Stimulated activated CD4-positive, alpha-beta T cell treated with anti-CD3 and anti-CD28 coated beads, Interleukin-15, amount 100 ng/mL, for 48 hours (primary cell): ENCODE data around the gene TGFBR1.

ENCODE experiments used
- DNase-seq, 2 donors: peaks; one replicate each; pipeline ENCODE4 v3.0.0-alpha.2; 2020; ENCODE audit warnings: low read depth in 2 of 2

The TGFBR1 gene

DNA sequence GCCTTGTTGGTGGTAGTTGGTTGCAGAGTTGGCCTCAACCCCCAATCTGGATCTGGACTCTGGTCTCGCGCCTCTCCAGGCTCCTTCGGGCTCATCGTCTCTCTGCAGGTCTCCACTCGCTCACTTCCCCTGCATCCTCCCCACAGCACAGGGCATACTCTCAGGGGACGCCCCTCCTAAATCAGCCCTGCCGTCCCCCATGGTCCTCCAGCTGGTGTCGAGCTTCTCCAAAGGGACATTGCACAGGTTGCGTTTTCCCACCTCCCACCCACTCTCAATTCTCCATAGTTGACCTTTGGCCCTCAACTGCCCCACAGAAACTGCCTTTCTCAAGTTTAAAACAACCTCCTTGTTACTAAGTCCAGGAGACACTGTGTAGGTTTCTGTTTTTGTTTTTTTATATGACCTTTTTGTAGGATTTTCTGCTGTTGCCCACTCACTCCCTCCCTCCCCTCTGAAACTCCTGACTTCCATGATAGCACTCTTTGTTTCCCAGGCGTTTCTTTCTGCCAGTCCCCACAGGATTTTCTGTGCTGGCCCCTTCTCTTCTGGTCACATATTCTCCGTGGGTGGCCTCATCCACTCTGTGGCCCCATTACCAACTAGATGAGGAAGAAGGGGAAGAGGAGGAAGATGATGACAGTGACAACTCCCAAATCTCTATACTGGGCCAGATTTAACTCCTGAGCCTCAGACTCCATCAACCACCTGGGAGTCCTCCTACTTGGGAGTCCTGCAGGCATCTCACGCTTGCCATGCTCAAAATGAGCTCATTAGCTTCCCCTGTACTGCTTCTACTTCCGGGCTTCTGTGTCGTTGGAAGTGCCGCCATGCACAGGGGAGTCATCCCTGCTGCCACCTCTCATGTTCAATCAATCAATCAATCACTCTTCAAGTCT lies 66.6 kb downstream of the TGFBR1 start:
- no peak for DNase-seq

- DNase-seq = no peak
Measured at GRCh38 chr9:99172124-99173091, 67.5 kb downstream of the TGFBR1 start.

DNA sequence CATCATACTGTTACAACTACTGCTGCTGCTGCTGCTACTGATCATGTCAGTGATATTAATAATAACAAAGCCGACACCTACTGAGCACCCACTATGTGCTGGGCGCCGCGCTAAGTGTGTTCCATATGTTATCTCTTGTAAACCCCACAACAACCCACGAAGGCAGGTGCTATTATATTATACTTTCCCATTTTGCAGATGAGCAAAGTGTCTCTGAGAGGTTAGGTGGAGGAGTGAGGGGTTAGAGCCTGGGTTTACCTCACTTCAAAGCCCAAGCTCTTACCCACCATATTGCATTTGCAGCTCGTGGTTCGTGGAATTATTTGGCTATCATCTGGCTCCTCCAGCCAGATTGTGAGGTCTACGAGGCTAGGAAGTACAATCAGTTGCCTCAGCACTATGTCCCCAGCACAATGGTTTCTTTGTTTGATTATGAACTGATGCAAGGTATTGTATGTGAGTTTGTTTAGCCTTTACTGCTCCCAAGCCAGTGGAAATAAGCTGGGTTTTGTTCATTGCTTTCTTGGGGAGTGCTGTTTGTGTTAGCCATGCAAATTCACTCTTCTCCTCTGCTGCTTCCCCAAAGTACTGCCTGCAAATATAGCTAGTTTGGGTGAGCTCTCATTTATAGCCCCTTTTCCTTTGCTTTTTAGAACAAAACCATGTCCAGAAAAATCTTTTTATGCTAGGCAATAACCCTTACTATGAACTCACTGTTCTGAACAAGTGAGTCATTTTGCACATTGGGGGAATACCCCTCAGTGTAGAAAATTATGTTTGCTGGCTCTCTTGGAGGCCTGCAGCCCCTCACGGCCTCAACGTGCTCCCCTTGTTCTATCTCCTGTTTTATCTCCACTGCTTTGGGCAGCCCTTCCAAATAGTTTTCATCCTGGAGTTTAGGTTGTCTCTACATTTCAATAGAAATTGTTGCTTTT lies 68.9 kb downstream of the TGFBR1 start:
- no peak for DNase-seq

GRCh38 chr9:99176527-99177013 lies 71.7 kb downstream of the TGFBR1 start:
- DNase-seq = no peak

DNA sequence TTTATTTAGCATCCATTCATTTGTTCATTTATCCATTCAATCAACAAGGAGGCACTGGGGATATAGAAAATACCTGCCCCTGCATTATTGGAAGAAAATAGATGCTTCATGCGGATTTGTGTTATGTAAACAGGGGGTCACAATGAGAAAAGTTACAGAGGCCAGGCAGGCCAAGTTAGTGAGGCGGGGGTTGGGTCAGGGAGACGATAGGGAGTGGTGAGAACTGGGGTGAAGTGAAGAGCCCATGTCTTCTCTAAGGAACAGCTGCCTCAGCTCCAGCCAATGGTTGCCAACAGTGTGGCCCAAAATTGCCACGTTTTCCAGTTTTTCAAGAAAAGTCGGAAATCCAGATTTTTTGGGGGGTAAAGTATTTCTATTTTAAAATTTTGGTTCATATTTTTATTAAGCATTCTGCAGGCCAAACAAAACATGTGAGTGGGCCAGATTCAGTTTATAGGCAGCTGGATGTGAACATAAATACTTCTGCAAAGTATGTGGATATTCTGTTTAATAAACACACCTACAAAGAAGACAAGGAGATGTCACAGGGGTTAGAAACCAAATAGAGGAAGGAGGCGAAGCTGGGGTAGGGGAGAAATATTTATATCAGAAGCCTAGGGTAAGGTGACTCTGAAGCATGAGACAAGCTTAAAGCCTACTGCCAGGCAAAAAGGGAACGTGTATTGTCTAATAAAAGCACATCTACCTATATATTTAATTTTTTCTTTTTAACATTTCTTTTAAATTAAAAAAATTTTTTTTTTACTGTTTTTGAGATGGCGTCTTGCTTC lies 72.9 kb downstream of the TGFBR1 start:
- no peak for DNase-seq

DNA sequence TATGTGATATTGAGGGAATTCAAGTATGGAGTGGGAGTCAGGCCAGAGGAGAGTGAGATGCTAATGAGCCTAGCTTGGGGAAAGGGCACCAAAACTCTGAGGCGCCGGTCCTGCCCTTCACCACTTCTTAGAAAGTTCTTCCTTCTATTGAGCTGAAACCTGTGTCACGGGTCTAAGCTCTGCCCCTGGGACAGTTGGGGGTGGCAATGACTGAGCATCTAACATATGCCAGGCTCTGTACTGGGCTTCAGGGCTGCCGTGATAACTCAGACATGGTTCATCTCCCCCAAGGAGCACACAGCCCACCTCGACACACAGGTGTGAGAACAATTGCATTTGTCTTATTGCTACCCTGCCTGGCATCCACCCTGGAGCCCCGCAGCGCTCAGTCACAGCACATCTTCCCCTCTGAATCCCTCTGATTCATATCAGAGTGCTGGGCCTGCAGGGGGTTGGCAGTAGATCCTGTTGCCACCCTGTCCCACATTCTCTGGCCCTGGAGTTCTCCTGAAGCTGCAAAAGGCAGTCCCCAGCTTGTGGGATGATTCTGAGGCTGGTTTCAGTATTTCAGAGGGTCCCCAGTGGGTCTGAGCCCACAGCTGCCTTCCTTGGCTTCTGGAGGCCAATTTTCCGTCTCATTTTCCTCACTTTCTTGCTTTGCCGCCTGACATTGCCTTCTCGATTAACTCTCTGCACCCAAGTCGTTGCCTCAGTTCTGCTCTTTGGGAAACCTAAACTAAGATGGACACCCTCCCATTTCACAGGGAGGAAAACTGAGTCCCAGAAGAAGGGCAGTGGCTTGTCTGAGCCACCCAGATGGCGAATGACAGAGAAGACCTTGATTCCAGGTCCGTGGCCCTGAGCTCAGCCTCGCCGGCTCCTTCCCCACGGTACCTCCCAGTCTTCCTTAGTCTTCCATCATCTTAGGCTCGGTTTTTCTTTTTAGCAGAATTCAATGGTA lies 74.3 kb downstream of the TGFBR1 start:
- no peak for DNase-seq

- no peak for DNase-seq
Measured at GRCh38 chr9:99180199-99180598, 75.3 kb downstream of the TGFBR1 start.

DNA sequence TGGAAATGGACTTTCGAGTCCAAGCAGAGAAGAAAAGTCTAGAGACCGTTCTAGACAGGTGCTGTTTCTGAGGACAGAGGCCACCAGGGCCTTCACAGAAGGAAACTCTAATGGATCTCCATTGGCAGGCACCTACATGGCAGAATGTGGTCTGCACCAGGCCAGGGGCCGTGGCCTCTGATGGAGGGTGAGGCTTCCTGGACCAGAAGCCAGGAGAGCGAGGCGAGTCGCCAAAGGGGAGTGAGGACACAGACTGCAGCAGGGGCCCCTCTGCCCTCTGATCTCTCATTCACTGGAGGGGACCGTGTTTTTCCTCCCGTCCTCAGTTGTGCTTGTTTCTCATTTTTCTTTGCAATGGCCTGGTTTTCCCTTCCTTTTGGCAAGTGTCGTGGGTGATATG lies 75.7 kb downstream of the TGFBR1 start:
- DNase-seq = no peak

- DNase-seq = no peak
Measured at GRCh38 chr9:99181206-99181605, 76.3 kb downstream of the TGFBR1 start.

GRCh38 chr9:99181621-99182020 lies 76.7 kb downstream of the TGFBR1 start:
- peak in 1 of 2 donors; percentile 8 for DNase-seq

- no peak for DNase-seq
Measured at GRCh38 chr9:99182356-99182755, 77.4 kb downstream of the TGFBR1 start.

GRCh38 chr9:99183616-99184015 lies 78.7 kb downstream of the TGFBR1 start:
- DNase-seq = no peak

GRCh38 chr9:99184110-99184474 lies 79.2 kb downstream of the TGFBR1 start:
- DNase-seq = no peak

GRCh38 chr9:99184475-99185347 lies 79.8 kb downstream of the TGFBR1 start:
- peak; percentile 65 to 72 for DNase-seq

DNA sequence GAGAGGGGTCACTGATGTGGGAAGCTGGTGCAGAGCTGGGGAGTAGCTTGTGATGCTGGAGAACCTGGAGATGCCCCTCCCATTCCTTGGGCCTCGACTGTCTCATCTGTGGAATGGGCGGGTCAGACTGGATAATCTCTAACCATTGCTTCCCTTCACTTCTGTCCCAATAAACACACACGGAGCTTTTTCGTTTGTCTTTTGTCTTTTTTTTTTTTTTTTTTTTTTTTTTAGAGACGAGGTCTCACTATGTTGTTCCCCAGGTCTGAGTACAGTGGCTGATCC lies 80.4 kb downstream of the TGFBR1 start:
- DNase-seq = no peak

- no peak for DNase-seq
Measured at GRCh38 chr9:99185934-99186333, 81.0 kb downstream of the TGFBR1 start.

DNA sequence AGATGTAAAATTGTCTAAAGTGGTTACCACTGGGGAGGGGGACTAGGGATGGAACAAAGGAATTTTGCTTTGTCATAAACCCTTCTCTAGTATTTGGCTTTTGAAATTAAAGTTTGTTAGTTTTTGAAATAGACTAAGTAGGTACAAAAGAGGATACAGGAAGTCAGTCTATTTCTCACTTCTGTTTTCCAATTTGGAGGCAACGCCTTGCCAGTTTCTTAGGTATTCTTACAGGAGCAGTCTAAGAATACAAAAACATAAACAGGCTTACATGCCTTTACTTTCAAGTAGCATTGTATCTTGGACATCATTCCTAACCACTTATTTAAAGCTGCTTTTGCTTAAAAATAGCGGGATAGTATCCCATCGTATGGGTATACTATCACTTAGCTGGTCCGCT lies 82.4 kb downstream of the TGFBR1 start:
- DNase-seq = no peak

DNA sequence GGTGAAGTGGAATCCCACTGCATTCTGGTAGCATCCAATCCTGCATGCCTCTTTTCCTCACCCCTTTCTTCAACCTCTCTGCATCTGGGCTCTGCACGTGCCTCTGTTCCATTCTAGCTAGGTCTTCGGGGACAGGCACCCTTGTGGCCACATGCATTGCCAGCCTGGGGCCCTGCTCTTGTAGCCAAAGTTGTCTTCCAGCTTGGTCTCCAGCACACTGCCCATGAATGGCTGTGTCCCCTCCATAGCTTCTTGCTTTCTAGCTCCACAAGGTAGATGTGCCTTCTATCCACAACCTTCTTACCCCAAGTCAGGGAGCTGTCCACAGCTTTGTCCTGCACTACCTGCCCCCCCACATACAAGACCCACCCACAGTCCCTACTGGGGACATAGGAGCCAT lies 84.3 kb downstream of the TGFBR1 start:
- no peak for DNase-seq
